Smooth muscle cell of the brain vasculature (primary cell): ENCODE data around the gene RAD51B.

Experiments used
- DNase-seq: peaks from one replicate; pipeline ENCODE4 v3.0.0-alpha.2; 2012; ENCODE audit warnings: low read depth, low spot score

Gene RAD51B

DNA sequence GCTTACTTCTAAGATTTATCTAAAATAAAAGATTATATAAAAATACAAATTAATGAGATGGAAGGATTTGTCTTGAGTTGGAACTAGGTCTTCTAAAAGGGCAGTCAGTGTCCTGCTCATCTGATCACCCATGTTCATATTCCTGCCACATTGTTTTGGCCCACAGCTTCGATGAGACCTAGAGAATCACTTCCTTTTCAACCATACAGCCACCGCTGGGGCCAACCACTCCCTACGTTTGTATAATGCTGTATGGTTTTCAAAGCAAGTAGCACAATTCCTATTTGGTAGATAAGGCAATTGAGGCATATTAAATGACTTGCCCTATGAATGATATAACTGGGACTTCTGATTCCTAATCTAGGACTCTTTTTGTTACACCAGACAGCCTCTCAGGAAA lies 723.9 kb downstream of the RAD51B start:
- DNase-seq = no peak

DNA sequence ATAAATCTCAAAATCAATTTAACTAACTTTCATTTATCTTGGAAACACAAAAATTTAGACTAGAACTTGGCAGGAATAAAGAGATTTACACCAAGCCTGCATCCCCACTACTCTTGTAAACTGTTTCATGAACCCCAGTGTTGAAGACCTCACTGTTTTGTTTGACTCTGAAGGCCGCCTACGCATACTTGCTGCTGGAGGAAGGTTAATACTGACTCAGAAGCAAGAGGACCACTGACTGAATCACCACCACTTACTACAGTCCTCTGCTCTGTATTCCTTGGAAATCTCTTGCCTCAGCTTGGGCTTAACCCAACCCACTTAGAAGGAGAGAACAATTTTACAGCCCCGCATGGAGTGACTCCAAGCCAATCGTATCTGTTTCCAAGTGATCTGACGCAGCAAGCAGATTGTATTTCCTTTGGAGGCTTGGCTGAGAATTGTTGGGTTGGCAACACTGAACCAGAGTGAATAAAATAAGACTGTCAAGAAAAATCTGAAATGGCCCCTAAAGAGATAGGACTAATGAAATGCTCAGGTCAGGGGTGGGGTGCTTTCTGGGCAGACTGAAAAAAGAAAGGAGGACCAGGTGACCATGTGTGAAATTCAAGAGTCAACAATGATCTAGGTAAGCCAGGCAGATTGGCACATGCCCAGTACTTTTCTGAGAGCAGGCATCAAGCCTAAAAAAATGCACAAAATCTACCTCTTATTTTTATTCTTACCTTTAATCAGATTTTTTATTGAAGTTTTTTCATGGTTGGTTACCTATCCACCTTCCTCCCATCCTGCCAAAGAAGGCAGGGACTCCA lies 724.7 kb downstream of the RAD51B start:
- DNase-seq = peak; percentile 82

DNA sequence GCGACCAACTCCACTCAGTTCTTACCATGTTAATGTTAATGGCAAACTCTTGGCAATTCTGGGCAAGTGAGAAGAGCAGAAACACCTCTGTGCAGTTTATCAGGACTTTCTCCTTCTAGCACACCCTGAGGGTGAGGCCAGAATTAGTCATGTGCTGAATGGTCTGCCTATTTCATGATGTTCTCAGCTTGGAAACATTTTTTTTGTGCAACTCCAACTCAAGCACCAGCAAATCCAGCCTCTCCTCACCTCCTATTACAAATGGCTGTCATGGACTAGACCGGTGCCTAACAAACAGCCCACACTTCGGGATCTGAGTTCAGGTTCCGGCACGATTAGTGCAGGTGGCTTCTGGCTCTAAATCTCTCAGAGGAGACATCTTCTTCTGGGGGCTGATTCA lies 727.3 kb downstream of the RAD51B start:
- DNase-seq = no peak

DNA sequence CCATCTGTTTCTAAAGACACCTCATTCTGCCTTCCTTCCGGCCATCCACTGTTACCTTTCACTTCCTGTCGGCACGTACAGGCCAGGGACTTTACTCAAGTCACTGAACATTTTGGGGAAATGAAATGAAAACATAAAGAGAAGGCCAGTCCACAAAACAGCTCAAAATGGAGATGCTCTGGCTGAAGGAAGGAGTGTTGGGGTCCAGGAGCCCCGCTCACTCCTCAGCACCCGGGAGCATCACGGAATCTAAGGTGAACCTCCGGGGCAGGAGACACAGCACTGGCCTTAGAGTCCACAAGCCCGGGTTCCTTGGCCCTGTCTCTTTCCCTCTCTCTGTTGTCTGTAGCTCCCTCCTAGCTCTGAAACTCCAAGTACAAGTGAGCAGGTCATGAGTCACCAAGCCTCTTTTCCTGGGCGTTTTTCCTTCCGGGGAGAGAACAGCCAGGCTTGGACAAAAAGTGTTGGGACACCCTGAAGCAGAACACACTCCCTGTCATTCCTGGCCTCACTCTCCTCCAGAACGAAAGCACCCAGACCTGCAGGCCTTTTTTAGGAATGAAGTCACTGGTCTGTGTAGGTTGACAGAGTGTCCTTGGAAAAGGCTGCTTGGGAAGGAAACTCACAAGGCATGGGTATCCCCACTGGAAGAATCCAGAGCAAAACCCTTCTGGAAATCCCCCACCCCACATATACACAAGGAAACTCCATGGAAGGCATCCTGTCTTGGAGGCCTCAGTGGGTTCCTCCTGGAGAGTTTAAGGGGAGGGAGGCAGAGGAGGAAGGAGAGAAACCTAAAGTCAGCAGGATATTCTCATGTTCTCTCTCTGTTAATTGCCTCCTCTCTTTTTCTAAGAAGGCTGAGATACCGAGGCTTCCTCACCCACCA lies 728.0 kb downstream of the RAD51B start:
- DNase-seq = peak; percentile 31

DNA sequence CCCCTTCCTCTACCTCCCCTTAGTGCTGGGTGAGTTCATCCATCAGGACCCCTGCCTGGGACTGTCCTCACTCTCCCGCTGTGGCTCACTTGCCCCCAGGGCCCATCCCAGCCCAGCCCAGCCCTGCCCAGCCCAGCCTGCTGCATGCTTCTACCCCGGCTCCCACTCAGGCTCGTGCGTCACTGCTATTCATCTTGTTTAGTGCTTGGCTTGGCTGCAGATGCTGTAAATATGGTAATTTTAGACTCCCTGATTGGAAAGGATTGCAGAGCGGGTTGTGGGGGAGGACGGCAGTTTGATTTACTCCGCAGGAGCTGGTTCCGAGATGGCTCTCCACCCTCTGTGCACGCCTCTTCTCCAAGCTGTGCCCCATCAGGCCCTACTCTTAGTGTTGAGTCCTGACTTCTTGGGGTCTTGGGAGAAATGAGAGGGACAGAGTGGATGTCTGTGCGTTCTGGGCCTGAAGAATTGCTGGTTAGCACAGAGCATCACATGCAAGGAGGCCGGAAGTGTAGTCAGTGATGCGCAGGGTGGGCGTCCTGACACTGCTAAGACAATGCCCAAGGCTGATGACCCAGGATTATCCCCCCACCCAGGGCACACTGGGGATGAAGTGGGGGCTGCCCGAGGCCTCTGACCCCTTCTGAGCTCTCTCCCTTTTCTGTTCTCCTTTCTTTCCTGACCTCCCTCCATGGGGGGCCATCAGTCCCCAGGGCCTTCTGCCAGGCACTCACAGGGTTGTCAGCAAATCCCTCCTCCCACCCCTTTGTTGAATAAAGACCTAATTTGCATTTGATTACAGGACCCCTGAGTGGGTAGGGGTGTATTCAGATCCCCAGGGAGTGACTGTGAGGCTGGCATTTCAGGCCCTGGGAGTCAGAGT lies 728.9 kb downstream of the RAD51B start:
- peak; percentile 85 for DNase-seq

DNA sequence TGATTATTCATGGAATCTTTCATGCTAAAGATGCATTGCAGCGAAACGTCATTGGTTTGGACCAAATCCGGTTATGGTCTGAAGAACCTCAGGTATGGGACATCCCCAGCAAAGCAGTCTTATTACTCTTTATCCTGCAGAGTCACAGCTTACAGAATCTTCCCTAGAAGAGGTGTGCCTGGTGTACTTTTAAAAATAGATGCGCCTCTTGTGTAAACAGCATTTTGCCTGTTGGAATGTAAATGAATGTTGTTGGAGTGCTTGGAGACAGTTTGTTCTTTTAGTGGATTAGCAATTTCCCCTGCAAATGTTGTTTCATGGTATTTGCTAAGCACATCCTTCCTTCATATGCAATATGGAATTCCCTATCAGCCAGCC lies 730.7 kb downstream of the RAD51B start:
- no peak for DNase-seq

DNA sequence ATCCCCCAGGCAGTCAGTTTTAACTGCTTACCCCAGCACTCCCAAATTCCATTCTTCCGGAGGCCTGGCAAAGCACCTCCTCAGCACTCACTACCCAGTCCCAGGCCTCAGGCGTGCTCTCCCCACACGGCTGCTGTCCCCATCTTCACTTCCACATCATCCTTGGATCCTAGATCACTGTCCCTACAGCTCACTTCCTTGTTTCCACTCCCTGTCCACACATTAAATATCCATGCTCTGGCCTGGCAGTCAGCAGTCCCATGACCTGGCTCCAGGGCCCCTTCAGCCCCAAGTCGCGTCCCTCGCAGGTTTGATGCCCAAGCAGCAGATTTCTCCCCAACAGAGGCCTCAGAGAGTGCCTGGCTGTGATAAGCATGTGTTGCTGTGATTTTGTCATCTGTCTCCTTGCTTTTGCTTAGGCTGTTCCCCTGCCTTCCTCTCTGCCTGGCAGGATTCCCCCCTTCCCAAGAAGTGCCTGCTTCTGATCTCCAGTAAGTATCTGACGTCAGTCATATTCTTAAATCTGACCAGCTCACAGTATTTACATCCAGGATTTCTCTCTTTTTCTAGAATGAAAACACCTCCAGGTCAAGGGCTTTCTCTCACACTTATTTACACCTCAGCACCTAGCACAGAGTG lies 731.6 kb downstream of the RAD51B start:
- DNase-seq = no peak

DNA sequence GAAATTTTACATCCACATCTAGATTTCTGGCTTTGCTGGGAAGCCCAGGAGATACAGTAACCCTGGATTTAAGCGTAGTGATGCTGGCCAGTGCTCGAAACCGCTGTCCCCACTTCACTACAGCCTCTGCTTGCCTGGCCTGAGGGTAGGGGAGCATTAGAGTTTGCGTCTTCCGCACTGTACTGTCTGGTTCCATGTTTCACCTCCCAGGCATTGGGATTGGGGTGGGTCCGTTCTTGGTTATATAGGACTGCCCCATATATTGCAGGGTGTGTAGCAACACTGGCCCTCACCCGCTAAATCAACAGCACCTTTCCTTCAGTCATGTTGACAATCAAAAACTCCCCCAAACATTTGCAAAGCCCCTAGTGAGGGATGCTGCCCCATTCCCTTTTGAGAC lies 732.5 kb downstream of the RAD51B start:
- no peak for DNase-seq

DNA sequence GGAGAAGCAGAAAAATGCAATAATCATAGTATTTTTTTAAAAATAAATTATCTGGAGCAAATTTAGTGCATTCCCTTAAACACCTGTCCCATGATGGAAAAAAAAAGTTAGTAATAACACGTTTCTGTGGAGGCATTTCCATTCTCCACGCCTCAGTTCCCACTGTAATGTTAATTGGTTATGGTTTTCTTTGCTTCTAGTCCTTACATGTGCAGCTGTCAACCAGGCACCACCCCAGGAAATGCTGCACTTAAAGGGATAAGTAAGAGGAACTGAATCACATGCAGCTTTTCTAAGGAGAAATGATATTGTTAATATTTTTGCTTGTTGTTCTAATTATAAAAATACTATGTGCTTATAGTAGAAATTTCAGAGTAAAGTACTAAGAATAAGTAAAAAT lies 733.0 kb downstream of the RAD51B start:
- DNase-seq = no peak

DNA sequence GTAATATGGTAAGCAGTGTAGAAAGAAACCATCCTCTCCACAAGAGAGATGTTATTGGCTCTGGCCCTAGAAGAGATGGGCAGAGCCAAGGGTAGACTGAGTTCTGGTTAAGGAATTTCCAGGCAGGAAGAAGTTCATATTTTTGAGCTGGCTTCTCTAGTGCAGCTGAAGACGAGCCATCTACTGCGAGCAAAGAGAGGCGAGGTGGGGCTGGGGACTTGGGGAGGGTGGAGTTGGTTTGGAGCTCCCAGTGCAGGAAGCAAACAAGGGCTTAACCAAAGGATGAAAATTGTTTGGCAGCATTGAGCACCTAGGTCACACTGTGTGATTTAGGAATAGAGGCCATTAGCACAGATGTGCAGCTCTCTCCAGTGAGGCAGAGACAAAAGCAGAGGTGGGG lies 733.7 kb downstream of the RAD51B start:
- DNase-seq = no peak

DNA sequence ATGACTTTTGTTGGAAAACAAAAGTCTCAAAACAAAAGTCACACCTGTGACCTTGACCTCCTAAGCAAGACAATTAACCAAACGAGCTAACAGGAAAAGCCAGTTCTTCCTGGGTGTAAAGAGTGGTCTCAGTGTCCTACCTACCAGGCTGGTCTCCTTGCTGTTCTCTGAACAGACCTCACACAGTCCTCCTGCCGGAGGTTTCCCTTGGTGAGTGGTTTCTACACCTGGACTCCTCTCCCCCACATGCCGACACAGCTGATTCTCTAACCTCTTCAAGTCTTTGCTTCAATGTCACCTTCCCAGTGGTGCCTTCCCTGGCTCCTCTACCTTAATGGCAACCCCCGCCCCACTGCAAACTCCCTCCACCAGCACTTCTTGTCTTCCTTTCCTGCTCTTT lies 734.7 kb downstream of the RAD51B start:
- no peak for DNase-seq

DNA sequence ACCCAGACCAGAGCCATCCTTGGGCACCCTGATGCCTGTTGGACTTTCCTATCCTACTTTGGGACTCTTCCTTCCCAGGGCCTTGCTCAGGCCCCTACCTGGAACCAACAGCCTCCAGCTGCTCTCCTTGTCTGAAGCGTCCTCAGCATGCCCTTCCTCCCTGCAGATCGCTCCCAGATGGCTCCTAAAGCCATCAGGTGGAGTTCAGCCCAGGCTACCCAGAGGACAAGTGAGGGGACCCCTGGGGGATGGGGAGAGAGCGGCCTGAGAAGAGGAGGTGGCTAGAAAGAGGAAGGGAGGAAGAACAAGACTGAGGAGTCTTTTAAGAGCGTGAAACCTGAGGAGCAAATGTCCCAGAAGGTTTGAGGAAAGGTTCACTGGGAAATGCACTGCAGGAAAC lies 736.7 kb downstream of the RAD51B start:
- DNase-seq = no peak

DNA sequence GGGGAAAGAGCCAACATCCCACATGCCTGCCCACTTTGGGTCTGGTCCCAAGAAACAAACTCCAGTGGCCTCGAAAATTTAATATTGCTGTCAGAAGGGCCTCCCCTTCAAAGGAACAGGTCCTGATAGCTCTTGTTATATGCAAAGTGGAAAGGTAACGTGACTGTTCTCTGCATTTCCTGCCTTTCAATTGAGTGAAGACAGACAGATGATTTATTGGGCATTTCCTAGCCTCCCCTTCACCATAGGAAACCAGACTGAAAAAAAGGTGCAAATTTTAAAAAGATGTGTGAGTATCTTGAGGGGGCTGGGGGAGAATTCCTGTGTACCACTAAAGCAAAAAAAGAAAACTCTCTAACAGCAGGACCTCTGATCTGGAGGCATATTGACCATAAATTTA lies 738.1 kb downstream of the RAD51B start:
- no peak for DNase-seq

DNA sequence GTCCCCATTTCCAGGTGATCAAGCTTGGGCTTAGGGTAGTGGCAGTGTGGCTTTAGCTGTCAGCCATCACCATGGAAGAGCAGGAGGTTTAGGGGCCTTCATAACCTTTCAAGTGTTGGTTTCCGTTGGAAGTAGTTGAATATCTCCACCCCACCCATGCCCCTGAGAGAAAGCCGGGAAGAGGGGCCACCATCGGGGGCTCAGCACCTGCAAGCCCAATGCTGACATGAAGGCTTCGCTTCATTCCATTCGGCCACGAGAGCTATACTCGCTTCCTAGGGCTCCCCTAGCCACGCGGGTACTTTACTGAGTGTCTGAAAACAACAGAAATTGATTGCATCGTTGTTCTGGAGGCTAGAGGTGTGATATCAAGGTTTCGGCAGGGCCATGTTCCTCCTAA lies 738.5 kb downstream of the RAD51B start:
- DNase-seq = no peak

DNA sequence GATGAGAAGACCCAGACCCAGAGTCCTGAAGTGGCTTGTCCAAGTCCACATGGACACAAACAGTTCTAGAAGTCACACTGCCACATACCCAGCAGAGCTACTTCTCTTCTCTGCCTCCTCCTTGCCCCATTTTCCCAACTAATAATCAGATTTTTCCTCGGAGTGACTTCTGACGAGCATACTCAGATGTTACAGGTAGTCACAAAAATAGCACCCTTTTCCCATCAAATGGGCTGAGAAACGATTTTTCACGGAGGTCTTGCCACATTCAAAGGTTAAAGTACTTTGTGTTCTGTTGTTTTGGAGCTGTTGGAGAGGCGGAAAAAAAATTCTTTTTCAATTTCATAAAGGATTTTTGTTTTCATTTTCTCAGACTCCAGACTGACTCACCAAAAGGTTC lies 740.4 kb downstream of the RAD51B start:
- no peak for DNase-seq

DNA sequence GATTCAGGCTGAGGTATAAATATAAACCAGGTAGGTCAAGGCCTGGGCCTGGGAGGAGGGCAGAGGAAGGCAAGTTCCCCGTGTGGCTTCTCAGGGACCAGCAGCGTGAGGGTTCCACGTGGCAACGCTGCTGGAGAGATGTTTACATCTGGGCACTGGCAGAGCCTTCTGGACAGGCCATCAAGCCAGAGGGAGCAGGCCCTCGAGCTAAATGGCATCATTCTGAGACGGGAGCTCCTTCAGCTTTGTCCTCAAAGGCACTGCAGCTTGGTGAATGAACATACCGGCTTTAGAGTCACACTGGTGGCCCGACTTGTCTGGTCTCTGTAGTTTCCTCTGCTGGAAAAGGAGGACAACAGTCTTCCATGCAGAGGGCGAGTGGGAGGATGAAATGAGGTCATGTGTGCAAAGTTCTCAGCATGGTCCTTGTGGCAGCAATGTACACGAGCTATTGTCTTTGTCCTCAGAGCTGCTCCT lies 742.0 kb downstream of the RAD51B start:
- no peak for DNase-seq

DNA sequence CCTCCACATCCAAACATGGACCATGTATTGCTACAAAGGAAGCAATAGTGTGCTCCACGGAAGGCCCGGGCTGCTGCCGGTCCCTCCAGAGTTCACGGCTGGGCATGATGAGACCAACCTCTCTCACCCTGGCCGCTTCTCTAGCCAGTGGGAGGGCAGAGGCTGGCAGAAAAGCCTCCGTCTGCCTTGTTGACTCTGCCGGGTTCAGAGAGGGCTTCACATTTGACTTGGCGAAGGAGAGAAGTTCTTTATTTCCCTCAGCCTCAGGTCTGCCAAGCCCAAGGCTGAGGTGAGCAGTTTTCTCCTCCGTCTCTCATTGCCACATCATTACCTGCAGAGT lies 743.3 kb downstream of the RAD51B start:
- DNase-seq = no peak

DNA sequence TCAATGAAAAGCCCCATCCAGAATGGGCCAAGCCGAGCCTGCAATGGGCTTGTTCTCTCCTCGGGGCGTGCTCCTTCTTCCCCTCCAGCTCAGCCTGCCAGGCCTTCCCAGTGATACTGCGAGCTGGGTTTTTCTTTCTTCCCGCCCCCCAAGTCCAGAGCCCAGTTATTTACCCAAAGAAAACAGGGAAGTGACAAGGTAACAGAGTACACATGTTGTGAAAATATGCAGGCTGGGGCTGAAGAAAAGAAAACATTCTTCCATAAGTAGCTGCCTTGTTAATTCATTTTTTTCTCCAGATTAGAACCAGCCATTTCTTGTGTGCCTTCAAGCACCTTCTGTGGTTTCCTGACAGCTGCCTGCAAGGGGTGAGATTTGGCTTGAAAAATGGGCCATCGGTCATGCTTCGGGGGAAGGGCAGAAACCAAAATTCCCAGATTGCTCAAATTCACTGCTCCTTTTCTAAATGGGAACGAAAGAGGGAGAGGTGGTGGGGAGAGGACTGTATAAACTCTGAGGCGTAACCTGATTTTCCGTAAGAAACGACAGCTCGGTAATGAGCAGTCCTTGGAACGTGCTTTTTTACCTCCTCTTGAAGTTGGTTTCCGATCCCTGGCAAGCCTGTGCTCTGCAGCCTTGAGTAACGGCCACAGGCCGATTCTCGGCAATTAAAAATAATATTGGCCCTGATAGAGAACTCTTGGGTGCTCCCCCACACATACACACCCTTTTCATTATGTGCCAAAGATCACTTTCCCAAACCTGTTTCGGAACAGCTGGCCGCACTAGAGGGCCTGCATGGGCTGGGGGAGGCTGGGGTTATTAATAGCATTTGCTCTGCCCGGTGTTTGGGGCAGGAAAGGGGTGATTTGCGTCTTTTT lies 743.9 kb downstream of the RAD51B start:
- no peak for DNase-seq

DNA sequence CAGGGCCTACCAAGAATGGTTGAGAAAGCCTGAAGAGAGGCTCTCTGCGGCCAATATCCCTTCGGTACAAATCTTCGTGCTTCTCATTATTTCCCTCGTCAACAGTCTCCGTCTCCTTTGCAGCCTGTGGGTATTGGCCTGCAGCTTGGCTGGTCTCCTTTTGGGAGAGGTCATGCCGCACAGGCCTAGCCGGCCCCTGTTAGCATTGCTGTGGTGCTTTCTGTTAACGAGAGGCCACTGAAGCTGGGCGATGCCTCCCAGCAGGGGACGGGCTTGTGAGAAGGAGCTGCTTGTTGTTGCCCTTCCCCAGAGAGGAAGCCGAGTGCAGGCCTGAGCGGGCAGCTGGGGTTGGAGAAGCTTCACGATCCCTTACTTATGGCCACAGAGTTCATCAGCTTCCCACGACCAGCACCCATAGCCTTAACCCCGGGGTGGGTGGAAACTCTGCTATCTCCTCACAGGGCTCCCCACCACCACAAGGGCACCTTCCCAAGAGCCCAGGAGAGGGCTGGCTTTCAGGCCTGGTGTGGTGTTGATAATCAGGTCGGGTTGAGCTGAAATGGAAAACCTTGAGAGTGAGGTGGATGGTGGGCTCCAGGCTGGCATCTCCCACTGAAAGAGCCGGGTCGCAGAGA lies 744.7 kb downstream of the RAD51B start:
- DNase-seq = no peak
